Activated CD4-positive, alpha-beta T cell treated with anti-CD3 and anti-CD28 coated beads for 1 hour (primary cell): ENCODE results near the gene ITPRIP.

Experiments used
- DNase-seq: peaks from one replicate; pipeline ENCODE4 v3.0.0-alpha.2; 2020

ITPRIP gene

DNA sequence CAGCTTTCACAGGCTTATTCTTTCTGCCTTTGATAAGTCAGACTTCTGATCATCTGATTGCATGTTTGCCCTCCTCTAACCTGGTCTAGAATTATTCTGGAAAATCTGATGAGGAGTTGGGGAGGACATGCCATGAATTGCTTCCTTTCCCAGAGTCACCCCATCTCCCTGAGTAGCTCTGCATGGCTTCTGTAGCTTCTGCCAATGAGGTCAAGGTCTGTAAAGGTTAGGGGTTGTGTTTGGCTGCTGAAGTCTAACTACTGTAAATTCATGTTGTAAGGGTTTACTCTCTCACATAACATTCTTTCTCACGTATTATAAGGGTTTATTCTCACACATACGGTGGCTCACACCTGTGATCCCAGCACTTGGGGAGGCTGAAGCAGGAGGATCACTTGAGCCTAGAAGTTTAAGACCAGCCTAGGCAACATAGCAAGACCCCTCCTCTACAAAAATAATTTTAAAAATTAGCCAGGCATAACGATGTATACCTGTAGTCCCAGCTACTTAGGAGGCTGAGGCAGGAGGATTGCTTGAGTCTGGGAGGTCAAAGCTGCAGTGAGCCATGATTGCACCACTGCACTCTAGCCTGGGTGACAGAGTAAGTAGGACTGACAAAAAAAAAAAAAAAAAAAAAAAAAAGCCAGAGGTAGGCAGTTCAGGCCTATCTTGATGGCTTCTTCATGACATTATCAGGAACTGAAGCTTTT lies 58.6 kb downstream of the ITPRIP start:
- DNase-seq: no peak

DNA sequence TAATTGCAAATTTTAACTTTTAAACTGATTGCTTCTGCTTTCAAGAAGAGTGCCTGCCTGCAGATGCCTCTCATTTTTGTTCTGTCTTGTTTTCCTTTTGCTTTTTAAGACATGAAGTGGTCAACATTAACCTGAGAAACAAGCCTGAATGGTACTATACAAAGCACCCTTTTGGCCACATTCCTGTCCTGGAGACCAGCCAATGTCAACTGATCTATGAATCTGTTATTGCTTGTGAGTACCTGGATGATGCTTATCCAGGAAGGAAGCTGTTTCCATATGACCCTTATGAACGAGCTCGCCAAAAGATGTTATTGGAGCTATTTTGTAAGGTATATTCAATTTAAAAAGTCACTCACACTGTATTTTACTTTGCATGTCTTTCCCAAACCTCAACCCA lies 60.5 kb downstream of the ITPRIP start:
- DNase-seq: no peak

DNA sequence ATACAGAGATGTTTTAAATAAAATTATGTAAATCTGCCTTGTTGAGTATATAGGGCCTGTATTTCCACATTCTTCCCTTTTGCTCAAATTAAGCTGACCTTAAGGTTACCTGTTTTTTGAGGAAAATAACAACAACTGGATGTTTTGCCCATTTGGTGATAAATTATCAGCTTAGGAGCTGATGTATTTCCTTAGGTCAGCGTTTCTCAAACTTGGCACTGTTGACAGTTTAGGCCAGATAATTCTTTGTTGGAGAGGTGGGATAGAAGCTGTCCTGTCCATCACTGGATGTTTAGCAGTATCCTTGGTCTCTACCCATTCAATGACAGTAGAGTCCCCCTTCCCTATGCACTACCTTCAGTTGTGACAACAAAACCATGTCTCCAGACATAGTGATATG lies 62.1 kb downstream of the ITPRIP start:
- DNase-seq: no peak

DNA sequence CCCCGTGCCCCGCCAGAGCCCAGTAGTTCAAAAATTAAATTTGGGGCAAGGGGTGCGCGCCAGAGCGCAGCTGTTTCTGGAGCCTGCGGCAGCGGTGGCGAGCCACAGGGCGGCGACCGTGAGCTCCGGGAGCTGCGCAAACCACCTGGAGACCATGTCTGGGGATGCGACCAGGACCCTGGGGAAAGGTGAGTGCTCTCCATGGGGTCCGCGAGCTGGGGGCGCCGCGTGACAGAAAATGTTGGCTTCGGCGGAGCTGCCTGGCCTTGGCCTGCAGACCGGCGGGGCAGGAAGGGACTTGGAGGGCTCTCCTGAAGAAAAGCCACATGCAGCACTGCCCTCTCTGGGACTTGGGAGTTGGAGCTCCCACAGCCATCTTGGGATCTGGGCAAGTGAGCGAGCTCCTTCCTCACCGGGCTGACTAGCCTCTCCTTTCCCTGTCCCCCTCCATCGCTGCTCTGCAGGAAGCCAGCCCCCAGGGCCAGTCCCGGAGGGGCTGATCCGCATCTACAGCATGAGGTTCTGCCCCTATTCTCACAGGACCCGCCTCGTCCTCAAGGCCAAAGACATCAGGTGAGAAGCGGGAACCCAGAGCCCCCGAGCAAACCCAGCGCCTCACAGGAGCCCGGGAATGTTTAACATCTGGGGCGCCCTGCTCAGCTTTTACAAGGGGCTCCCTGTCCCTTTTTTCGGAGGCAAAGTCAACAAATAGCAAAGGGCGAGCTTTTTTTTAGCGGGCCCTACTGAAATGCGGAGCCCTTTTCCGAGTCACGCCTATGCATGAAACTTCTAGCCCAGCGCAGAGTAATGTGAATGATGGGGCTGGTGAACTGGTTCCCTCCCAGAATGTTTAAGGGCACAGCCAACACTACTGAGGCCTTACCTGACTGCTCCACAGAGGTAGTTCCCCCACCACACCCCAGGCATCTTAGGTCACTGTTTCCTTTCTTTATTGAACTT lies 63.2 kb downstream of the ITPRIP start:
- DNase-seq: peak; percentile 26

DNA sequence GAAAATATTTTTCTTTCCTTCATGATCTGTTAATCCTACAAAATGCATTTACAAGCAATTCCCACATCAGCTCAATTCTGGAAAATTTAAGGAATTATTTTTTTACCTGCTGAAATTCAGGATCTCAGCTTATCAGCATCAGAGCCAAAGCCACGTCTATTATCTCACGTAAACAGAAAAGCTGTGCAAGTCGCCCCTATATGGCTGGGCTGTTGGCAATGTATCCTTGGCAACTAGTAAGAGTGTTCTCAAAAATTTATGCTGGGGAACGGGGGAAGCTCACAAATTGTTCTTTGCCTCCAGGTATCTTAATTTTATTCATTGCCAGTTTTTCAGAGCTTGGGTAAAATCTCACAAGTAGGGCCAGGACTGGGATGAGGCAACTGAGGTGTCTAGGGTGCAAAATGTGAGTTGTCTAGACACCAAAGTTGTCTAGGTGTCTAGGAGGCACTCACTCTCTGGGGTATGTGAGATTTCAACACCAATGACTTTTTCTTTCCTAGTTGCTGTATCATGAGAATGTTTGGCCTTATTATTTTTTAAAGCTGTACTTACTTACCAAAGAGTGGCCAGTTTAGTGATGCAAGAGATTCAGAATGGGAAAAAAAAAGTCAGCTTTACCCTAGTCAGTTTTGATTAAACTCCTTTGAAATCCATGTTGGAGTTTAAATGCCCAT lies 64.2 kb downstream of the ITPRIP start:
- no peak for DNase-seq

DNA sequence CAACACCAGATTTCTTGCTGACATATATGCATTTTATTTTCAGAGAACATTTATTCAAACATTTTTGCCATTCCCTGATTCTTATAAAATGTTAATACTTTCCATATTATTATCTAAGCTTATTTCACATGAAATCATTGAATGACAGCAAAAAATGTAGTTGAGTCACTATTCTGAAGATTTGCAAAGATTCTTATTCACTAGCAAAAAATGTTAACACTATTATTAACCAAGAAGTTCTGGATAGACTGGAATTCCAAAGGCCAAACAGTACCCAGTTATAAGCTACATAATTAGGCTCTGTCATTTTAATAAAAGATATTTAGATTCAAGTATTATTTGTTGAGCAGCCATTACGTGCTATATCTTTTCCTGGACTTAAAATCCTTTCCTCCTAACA lies 65.0 kb downstream of the ITPRIP start:
- DNase-seq: no peak

DNA sequence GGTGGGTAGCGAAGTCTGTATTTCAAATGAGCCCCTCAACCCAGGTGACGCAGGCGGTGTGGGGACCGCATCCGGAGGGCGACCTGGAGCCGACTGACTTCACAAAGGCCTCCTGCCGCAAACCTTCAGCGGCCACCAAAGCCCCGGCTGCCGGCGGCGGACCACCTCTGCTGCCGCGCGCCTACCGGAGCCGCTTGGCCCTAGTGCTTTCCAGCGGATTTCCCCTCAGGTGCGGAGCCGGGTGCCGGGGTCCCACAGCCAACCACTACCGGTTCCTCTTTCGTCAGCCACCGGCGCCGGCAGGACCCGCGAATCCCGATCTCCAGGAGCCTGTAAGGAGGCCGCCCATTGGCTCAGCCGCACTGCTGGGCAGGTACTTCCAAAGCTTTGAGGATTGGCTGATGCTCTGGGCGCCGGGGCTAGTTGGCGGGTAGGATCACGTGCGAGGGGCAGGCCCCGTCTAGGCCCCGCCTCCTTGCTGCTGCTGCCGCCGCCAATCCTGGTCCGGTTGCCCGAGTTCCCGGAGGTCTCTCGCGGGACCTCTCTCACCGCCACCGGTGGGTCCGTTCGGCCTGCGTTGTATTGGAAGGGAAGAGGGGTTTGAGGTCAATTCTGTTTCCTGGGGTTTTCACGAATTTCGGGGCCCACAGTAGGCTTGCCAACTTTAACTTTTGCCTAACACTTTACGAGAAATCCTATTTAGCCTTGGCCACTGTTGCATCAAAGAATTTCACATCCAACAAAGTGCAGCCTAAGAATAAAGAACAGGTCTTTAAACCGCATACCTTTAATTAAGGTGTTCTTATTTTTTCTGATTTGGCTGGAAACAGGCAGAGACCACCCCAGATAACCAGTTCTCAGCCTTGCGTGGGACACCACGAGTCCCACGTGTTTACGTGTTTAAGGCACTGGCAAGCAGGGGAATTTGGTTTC lies 69.3 kb downstream of the ITPRIP start, which contains the start of gene GSTO2:
Gene GSTO2, plus strand, starts transcription at position 472 of the 933 bp plus-strand sequence. CDS start 5,732 bp downstream, outside the sequence.
- peak; percentile 97 for DNase-seq

DNA sequence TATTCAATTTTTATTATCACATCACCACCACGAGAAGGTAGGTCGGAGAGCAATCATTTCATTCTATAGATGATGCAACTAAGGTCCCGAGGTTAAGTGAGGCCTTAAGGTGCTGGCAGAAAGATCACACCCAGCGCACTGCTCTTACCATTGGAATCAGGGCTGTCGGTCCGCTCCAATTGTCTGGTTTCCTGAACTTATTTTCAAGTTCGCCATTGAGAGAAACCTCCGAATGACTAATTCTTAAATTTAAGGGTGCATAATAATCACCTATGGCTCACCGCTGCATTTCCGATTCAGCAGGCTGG lies 69.9 kb downstream of the ITPRIP start:
- DNase-seq: no peak

DNA sequence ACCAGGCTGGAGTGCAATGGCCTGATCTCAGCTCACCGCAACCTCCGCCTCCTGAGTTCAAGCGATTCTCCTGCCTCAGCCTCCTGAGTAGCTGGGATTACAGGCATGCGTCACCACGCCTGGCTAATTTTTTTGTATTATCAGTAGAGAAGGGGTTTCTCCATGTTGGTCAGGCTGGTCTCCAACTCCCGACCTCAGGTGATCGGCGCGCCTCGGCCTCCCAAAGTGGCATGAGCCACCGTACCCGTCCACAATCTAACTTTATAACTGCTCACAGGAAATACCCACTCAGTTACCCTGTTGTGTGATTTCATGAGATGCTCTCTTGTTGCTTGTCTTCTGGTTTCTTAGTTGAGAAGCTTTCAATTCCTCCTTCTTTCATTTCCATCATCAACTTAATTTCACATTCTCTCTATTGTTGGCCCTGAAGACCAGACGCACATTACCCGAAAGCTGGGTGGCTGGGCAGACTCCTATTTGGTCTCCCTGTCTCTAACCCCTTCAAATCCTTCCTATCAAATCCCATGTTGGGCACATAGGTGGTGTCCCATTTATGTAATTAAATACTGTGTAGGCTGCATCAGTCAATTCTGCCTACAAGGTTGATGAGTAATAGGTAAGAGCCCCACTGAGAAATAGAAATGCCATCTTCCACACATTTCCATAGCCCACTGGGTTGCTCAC lies 70.4 kb downstream of the ITPRIP start:
- DNase-seq: no peak

DNA sequence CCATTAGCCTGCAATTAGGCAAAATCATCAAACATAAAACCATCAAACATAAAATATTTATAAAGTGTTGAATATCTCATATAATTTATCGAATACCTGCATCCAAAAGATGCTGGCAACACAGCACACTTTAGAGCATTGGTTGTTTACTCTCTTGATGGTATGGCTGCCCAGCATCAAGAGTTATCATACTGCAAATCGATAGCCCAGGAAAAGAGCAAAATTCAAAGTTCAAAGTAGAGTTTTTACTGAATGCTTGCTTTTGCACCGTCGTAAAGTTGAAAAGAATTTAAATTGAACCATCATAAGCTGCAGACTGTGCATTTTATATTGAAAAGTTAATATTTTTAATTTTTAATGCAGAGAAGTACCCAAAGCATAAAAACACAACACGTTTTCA lies 73.5 kb downstream of the ITPRIP start:
- DNase-seq: no peak

DNA sequence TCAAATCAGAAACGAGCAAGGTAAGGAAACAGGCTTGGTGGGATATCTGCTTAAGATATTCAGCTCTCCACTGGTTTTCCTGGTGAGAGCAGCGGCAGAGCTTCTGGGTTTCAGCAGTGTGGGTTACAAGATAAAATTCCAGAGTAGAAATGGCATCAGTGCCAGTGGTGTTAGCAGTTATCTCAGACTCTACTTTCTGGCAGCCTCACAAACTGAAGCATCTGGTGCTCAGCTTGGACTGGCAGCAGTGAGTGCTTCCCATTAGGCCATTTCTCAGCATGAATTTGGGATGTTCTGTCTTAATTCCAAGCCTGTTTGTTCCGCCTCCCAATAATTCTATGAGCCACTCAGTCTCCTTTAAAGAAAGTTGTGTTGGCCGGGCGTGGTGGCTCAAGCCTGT lies 76.2 kb downstream of the ITPRIP start:
- no peak for DNase-seq

DNA sequence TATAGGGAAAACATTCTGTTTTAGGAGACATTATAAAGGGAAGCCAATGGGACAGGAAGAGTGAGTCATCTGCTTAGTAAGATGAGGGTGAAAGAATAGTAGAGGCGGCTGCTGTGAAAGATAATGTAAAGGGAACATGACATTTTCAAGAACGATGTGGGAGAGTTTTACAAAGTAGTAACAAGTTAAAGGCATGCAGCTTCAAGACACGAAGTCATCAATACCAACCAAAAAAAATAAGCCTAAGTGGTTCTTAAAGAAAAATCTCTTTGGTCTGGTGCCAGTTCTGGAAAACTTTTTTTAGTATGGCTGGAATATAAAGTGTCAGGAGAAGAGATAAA lies 77.5 kb downstream of the ITPRIP start:
- no peak for DNase-seq

DNA sequence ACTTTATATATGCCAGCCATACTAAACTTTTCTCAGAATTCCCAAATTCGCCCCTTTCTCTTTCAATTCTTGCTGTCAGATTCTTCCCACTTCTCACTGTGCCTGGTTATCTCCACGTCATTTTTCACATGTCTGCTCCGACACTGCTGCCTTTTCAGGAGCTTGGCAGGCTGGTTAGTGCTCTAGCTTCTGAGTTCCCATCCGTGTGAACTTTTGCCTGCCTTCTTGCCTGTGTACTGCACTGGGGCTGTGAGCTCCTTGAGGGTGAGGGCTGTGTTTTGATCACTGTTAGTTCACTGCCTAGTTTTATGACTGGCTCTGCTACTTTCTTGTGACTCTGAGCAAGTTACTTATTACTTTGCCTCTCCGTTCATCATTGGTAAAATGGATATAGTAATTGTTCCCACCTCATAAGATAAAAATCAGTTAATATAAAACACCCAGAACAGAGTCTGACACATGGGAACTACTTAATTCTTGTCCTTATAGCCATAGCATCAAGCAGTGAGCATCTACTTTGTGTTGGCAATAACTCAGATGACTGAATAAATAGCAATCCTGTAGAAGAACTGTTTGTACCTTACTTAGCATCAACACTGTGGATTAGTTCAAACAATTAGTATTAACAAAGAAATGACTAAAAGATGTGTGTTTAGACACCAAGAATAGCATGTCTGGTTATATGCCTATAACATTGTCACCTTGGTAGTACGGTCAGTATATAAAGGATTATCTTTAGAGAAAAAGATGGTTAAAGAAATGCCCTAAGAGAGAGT lies 78.1 kb downstream of the ITPRIP start:
- DNase-seq: no peak
